Esophagus squamous epithelium (tissue), 5 donors: ENCODE measurements around the gene TRPM7. TPM values are rescaled to one million over a fixed set of nuclear protein-coding genes. Genes with fewer than 3 reads are reported as not detected.
"Not testable (repeated sequence)": the region's sequence is repeated elsewhere in the genome, so short reads cannot be mapped to it uniquely, and the experiment has no call there.

Source experiments
- DNase-seq: peaks from one replicate; lab custom pipeline; 2025; lab: John Stamatoyannopoulos, UW
- H3K27ac ChIP-seq, 4 donors: fragments of 200-600 bp; sonication (generic); one replicate each; pipeline ENCODE4 v1.5.1; 2016 to 2019; ENCODE audit warnings: mild to moderate bottlenecking in 1 of 4
- H3K27me3 ChIP-seq, 4 donors: fragments of 200-600 bp; sonication (generic); 1 replicate in 3 of 4; 2 replicates in 1 of 4; pipeline versions ENCODE4 v1.5.1 to v1.6.0; 2017 to 2021; ENCODE audit warnings: antibody characterized with exemption in 1 of 4
- H3K36me3 ChIP-seq, 3 donors: fragments of 200-600 bp; sonication (generic); one replicate each; pipeline ENCODE4 v1.5.1; 2016 to 2019
- H3K4me1 ChIP-seq, 3 donors: fragments of 200-600 bp; sonication (generic); one replicate each; pipeline ENCODE4 v1.5.1; 2017 to 2019
- H3K4me3 ChIP-seq, 4 donors: fragments of 200-600 bp; sonication (generic); 1 replicate in 3 of 4; 2 replicates in 1 of 4; pipeline ENCODE4 v1.5.1; 2016 to 2019; ENCODE audit warnings: mild to moderate bottlenecking in 2 of 4, moderate library complexity in 1 of 4
- H3K9me3 ChIP-seq, 3 donors: fragments of 200-600 bp; sonication (generic); one replicate each; pipeline ENCODE4 v1.5.1; 2016 to 2019
- CTCF ChIP-seq, 6 experiments: fragments of 450-650 bp in 4 of 6; fragments of 200-600 bp in 2 of 6; sonication (generic) in 2 of 6; IDR thresholded peaks; one replicate each; pipeline ENCODE4 v1.5.1; 2016 to 2019; ENCODE audit warnings: antibody characterized with exemption in 6 of 6, mild to moderate bottlenecking in 4 of 6, moderate library complexity in 4 of 6
- POLR2A ChIP-seq, 4 donors: fragments of 450-650 bp; IDR thresholded peaks; one replicate each; pipeline ENCODE4 v1.6.1; 2017; ENCODE audit warnings: antibody characterized with exemption in 4 of 4, mild to moderate bottlenecking in 4 of 4, moderate library complexity in 3 of 4
- WGBS, 2 donors: methylation state at CpG; one replicate each; pipeline ENCODE4 v1.1.5; 2018; 5-methylcytosine and 5-hydroxymethylcytosine counted together
- intact Hi-C: fragments of 100-400 bp; cut with DNase I; formaldehyde crosslinking; loops from one replicate; pipeline ENCODE4 v1.15.0; 2022
- total RNA-seq, 4 donors: library from RNA; depleted of rRNA; stranded (reverse); fragments of >200 nt; gene quantifications; one replicate each; pipeline ENCODE4 v1.1.0, GENCODE V29; 2016
- donor health status: DM: yes; HTN: yes; CAD: no.

The TRPM7 gene
- total RNA-seq, 4 donors from 2014 or later = 10.7 to 42.7 (median 27.2) TPM

- Histone ChIP-seq H3K36me3 (peaks cover 0 to 100% (median 8%) of the 10 kb centered on the region in 3 donors), H3K27ac (no peak overlapping the region), H3K9me3 (no peaks in the 10 kb centered on the region), H3K4me1 (no peaks in the 10 kb centered on the region), H3K4me3 (no peak overlapping the region), H3K27me3 (no peaks in the 10 kb centered on the region)
- TF ChIP-seq POLR2A (IDR thresholded peaks at IDR 0.05) (no peak), CTCF (IDR thresholded peaks at IDR 0.05) (no peak)
- DNase-seq = no peak
- intact Hi-C loops = no loop called here
- WGBS, 2 donors = 77 to 80% methylated on average over 1 of the region's 1 CpG
Observed at GRCh38 chr15:50590288-50590687, 96.3 kb downstream of the TRPM7 start.

GRCh38 chr15:50577492-50577891 lies 109.1 kb downstream of the TRPM7 start:
- Histone ChIP-seq H3K4me3 (no peak overlapping the region), H3K27me3 (no peaks in the 10 kb centered on the region), H3K27ac (no peak overlapping the region), H3K36me3 (peaks cover 0 to 99% (median 11%) of the 10 kb centered on the region in 3 donors), H3K4me1 (no peaks in the 10 kb centered on the region), H3K9me3 (no peaks in the 10 kb centered on the region)
- TF ChIP-seq CTCF (IDR thresholded peaks at IDR 0.05) (no peak), POLR2A (IDR thresholded peaks at IDR 0.05) (no peak)
- intact Hi-C loops = no loop called here
- DNase-seq = no peak
- 58 to 94% methylated on average over 2 of the region's 2 CpGs for WGBS, 2 donors

GRCh38 chr15:50576166-50576565 lies 110.4 kb downstream of the TRPM7 start:
- no peaks in the 10 kb centered on the region for H3K9me3 ChIP-seq
- WGBS, 2 donors = 77 to 83% methylated on average over 1 of the region's 1 CpG
- H3K27ac ChIP-seq = no peak overlapping the region
- intact Hi-C loops = no loop called here
- no peaks in the 10 kb centered on the region for H3K4me1 ChIP-seq
- H3K4me3 ChIP-seq = no peak overlapping the region
- DNase-seq = no peak
- no peaks in the 10 kb centered on the region for H3K27me3 ChIP-seq
- TF ChIP-seq CTCF (IDR thresholded peaks at IDR 0.05) = no peak
- no peak for TF ChIP-seq POLR2A (IDR thresholded peaks at IDR 0.05)
- H3K36me3 ChIP-seq = peaks cover 0 to 99% (median 9%) of the 10 kb centered on the region in 3 donors

GRCh38 chr15:50573842-50574241 lies 112.8 kb downstream of the TRPM7 start:
- H3K4me3 ChIP-seq, intact Hi-C loops, H3K9me3 ChIP-seq, H3K4me1 ChIP-seq, H3K27me3 ChIP-seq, DNase-seq, H3K27ac ChIP-seq: not testable (repeated sequence)
- 83 to 85% methylated on average over 3 to 4 of the region's 5 CpGs for WGBS, 2 donors
- peaks cover 0 to 99% (median 7%) of the 10 kb centered on the region in 3 donors for H3K36me3 ChIP-seq

DNA sequence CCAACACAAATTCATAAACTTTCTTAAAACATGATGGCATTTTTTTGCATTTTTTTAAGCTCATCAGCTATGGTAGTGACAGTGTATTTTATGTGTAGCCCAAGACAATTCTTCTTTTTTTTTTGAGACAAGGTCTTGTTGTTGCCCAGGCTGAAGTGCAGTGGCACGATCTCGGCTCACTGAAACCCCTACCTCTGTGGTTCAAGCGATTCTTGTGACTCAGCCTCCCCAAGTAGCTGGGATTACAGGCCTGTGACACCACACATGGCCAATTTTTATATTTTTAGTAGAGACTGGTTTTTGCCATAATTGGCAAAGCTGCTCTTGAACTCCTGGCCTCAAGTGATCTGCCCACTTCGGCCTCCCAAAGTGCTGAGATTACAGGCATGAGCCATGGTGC lies 122.8 kb downstream of the TRPM7 start:
- WGBS, 2 donors = 92 to 95% methylated on average over 3 to 4 of the region's 4 CpGs
- Histone ChIP-seq H3K27ac (no peak overlapping the region), H3K36me3 (peaks cover 0 to 93% (median 8%) of the 10 kb centered on the region in 3 donors), H3K9me3 (no peaks in the 10 kb centered on the region), H3K4me1 (no peaks in the 10 kb centered on the region), H3K4me3 (no peak overlapping the region), H3K27me3 (no peaks in the 10 kb centered on the region)
- no peak for TF ChIP-seq CTCF (IDR thresholded peaks at IDR 0.05)
- TF ChIP-seq POLR2A (IDR thresholded peaks at IDR 0.05) = no peak
- no peak for DNase-seq
- intact Hi-C loops = no loop called here
